WI38 (cell line): ENCODE results near the gene NMNAT3.

Source experiments
- H3K4me3 ChIP-seq: 2 replicates; pipeline ENCODE4 v1.5.1; 2011; ENCODE audit warnings: low read depth, mild to moderate bottlenecking, control low read depth, low read length
- CTCF ChIP-seq: IDR thresholded peaks from 2 replicates; pipeline ENCODE4 v1.5.1; 2012; ENCODE audit warnings: low read depth, mild to moderate bottlenecking, control low read depth, low read length

The NMNAT3 gene

GRCh38 chr3:139537361-139537760 lies 140.4 kb downstream of the NMNAT3 start:
- no peak for TF ChIP-seq CTCF
- H3K4me3 ChIP-seq: no peak overlapping the region

GRCh38 chr3:139534992-139535879 lies 142.5 kb downstream of the NMNAT3 start:
- H3K4me3 ChIP-seq: no peak overlapping the region
- no peak for TF ChIP-seq CTCF

- no peak overlapping the region for H3K4me3 ChIP-seq
- no peak for TF ChIP-seq CTCF
Observed at GRCh38 chr3:139534455-139534812, 143.3 kb downstream of the NMNAT3 start.

- TF ChIP-seq CTCF: no peak
- no peak overlapping the region for H3K4me3 ChIP-seq
Observed at GRCh38 chr3:139533781-139534454, 143.9 kb downstream of the NMNAT3 start.

GRCh38 chr3:139532976-139533375 lies 144.8 kb downstream of the NMNAT3 start:
- no peak for TF ChIP-seq CTCF
- no peak overlapping the region for H3K4me3 ChIP-seq

- no peak overlapping the region for H3K4me3 ChIP-seq
- TF ChIP-seq CTCF: no peak
Observed at GRCh38 chr3:139530717-139531116, 147.1 kb downstream of the NMNAT3 start.

- H3K4me3 ChIP-seq: no peak overlapping the region
- TF ChIP-seq CTCF: no peak
Observed at GRCh38 chr3:139529662-139530061, 148.1 kb downstream of the NMNAT3 start.
